Lower lobe of right lung (tissue), 2 donors: ENCODE results near the gene FAM174A. TPM values are rescaled to one million over a fixed set of nuclear protein-coding genes. Genes with fewer than 3 reads are reported as not detected.

Experiments
- ATAC-seq, 2 donors: fragments of 200-7000 bp; cut with Tn5 transposase; one replicate each; pipeline ENCODE4 v1.9.1; 2020 to 2022; ENCODE audit warnings: mild to moderate bottlenecking in 2 of 2, moderate library complexity in 2 of 2
- DNase-seq: peaks from one replicate; pipeline ENCODE4 v3.0.0-alpha.2; 2020
- H3K27ac ChIP-seq: fragments of 200-600 bp; one replicate; pipeline ENCODE4 v1.8.0; 2022
- H3K27me3 ChIP-seq: fragments of 200-600 bp; one replicate; pipeline ENCODE4 v1.8.0; 2022; ENCODE audit warnings: low read depth
- H3K36me3 ChIP-seq: fragments of 200-600 bp; one replicate; pipeline ENCODE4 v1.8.0; 2022; ENCODE audit warnings: mild to moderate bottlenecking
- H3K4me1 ChIP-seq: fragments of 200-600 bp; one replicate; pipeline ENCODE4 v1.8.0; 2022
- H3K4me3 ChIP-seq: fragments of 200-600 bp; one replicate; pipeline ENCODE4 v1.8.0; 2022; ENCODE audit warnings: mild to moderate bottlenecking
- H3K9me3 ChIP-seq: fragments of 200-600 bp; one replicate; pipeline ENCODE4 v1.8.0; 2022
- intact Hi-C: fragments of 100-400 bp; cut with DNase I; formaldehyde crosslinking; loops from one replicate; pipeline ENCODE4 v1.11.0; 2022
- long read RNA-seq: library from polyadenylated mRNA; unstranded; transcript quantifications from one replicate; pipeline ENCODE4 v2.0.0, GENCODE V29; 2021
- total RNA-seq: library from RNA; stranded (reverse); fragmentation: NEBNext Ultra II Directional; extraction: Animal tissue kit (Norgen Biotek cat#: 25700); gene quantifications from one replicate; pipeline ENCODE4 v1.2.1, GENCODE V29; 2021
- TF ChIP-seq, protein P1 (sequence below): fragments of 200-600 bp; IDR thresholded peaks from one replicate; pipeline ENCODE4 v1.8.0; 2022; ENCODE audit warnings: antibody characterized with exemption, mild to moderate bottlenecking
- donor health status: DM: no; HTN: yes; CAD: no; lungs with severe emphysema.

Gene FAM174A
- 20.5 TPM for total RNA-seq
- long read RNA-seq, transcript FAM174A-201 (3 exons, 1,356 nt), result major isoform, 30 of 35 reads
- long read RNA-seq, partial matches to known transcripts, result 2 of 35 reads
- long read RNA-seq, other reads (novel, unspliced or antisense), result 3 of 35 reads

DNA sequence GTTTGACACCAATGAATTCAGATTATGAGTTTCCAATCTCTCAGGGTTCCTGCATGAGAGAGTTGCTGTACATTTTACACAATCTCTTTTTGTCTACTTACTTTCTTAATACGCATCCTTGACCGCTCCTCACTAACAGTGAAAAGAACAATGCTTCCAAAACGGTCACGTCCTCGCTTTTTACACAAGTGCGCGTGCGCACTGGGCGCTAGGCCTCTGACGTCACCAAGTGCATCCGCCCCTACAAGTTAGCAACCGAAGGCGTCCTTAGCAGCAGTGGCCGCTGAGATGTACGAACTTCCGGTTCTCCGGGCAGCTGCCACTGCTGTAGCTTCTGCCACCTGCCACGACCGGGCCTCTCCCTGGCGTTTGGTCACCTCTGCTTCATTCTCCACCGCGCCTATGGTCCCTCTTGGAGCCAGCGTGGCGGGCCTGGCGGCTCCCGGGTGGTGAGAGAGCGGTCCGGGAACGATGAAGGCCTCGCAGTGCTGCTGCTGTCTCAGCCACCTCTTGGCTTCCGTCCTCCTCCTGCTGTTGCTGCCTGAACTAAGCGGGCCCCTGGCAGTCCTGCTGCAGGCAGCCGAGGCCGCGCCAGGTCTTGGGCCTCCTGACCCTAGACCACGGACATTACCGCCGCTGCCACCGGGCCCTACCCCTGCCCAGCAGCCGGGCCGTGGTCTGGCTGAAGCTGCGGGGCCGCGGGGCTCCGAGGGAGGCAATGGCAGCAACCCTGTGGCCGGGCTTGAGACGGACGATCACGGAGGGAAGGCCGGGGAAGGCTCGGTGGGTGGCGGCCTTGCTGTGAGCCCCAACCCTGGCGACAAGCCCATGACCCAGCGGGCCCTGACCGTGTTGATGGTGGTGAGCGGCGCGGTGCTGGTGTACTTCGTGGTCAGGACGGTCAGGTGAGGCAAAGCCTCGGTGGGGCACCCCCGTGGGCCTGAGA, at the start of gene FAM174A:
Gene FAM174A (plus strand): TSS at position 315 of the 946 bp plus-strand sequence. CDS start 157 bp downstream, at position 472.
- DNase-seq (peak; percentile 96), ATAC-seq (peak; percentile 98 to 99)
- Histone ChIP-seq H3K36me3 (no peaks in the 10 kb centered on the region), H3K4me1 (peaks cover 21% of the 10 kb centered on the region), H3K4me3 (peak within 1 kb of the TSS; percentile 88), H3K9me3 (peaks cover 13% of the 10 kb centered on the region), H3K27me3 (no peaks in the 10 kb centered on the region), H3K27ac (peak within 1 kb of the TSS; percentile 94)
- TF ChIP-seq, protein P1, sequence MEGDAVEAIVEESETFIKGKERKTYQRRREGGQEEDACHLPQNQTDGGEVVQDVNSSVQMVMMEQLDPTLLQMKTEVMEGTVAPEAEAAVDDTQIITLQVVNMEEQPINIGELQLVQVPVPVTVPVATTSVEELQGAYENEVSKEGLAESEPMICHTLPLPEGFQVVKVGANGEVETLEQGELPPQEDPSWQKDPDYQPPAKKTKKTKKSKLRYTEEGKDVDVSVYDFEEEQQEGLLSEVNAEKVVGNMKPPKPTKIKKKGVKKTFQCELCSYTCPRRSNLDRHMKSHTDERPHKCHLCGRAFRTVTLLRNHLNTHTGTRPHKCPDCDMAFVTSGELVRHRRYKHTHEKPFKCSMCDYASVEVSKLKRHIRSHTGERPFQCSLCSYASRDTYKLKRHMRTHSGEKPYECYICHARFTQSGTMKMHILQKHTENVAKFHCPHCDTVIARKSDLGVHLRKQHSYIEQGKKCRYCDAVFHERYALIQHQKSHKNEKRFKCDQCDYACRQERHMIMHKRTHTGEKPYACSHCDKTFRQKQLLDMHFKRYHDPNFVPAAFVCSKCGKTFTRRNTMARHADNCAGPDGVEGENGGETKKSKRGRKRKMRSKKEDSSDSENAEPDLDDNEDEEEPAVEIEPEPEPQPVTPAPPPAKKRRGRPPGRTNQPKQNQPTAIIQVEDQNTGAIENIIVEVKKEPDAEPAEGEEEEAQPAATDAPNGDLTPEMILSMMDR, result no peak
- intact Hi-C loops, result no loop called here

DNA sequence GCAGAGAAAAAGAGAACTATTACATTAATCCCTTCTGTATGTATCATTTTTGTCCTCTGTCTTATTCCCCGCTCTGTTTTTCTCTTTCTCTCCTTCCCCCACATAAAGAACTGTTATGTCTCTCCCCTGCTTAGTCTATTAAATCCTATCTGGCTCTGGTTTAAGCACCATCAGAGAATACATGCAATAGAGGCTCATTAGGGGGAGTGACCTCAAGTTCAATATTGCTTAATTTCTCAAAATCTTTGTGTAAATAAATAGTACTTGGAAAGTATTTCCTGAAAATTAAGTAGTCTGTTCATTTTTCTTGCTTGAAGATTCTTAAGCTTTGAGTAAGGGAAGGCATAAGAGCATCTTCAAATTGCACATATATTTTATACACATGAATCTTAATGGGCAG, 41.2 kb upstream of the FAM174A start:
- intact Hi-C loops, result no loop called here
- H3K27ac ChIP-seq, result no peak overlapping the region
- H3K36me3 ChIP-seq, result no peaks in the 10 kb centered on the region
- H3K4me3 ChIP-seq, result no peak overlapping the region
- TF ChIP-seq, protein P1, result no peak
- DNase-seq (no peak), ATAC-seq (no peak)
- H3K4me1 ChIP-seq, result no peaks in the 10 kb centered on the region
- H3K9me3 ChIP-seq, result no peaks in the 10 kb centered on the region
- H3K27me3 ChIP-seq, result no peaks in the 10 kb centered on the region

DNA sequence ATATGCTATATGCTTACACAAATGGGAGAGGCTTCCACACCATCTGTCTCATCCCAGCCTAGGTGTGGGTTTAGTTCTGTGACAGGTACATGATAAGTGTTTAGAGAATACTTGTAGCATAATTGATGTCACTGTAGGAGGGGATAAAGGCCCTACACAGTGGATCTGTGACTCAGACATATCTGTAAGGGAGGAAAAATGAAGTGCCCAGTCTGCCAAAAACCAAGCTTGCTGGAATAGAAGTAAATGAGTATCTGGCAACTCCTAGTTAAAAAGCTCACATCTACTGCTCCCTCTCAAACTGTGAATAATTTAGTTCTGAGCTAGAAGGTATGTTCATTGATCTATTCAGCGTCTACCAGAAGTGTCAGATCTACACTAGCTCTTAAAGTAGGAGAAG, 38.9 kb upstream of the FAM174A start:
- Histone ChIP-seq H3K4me1 (no peaks in the 10 kb centered on the region), H3K4me3 (no peak overlapping the region), H3K27ac (no peak overlapping the region), H3K9me3 (no peaks in the 10 kb centered on the region), H3K36me3 (no peaks in the 10 kb centered on the region), H3K27me3 (no peaks in the 10 kb centered on the region)
- DNase-seq, result no peak
- intact Hi-C loops, result no loop called here
- peak in 1 of 2 donors; percentile 44 for ATAC-seq
- TF ChIP-seq, protein P1, result no peak

DNA sequence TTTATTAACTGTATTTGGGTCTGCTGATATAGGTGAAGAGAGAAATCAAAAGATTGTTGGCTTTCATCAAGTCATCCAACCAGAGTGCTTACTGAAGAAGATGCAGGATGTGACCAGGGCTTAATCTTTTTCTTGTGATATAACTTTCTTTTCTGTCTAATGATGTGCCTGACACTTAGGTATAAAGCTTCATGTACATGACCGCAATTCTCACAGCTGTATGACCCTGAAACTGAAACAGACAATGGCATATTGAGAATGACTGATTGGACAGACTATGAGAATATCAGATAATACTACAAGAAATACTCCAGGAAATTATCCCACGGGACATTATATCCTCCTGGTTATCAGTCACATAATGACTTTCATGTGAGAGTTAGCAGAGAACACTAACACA, 32.5 kb upstream of the FAM174A start:
- ATAC-seq (no peak), DNase-seq (no peak)
- no peaks in the 10 kb centered on the region for H3K36me3 ChIP-seq
- no peaks in the 10 kb centered on the region for H3K27me3 ChIP-seq
- H3K9me3 ChIP-seq, result no peaks in the 10 kb centered on the region
- H3K27ac ChIP-seq, result no peak overlapping the region
- no peak overlapping the region for H3K4me3 ChIP-seq
- intact Hi-C loops, result no loop called here
- no peaks in the 10 kb centered on the region for H3K4me1 ChIP-seq
- TF ChIP-seq, protein P1, result no peak

DNA sequence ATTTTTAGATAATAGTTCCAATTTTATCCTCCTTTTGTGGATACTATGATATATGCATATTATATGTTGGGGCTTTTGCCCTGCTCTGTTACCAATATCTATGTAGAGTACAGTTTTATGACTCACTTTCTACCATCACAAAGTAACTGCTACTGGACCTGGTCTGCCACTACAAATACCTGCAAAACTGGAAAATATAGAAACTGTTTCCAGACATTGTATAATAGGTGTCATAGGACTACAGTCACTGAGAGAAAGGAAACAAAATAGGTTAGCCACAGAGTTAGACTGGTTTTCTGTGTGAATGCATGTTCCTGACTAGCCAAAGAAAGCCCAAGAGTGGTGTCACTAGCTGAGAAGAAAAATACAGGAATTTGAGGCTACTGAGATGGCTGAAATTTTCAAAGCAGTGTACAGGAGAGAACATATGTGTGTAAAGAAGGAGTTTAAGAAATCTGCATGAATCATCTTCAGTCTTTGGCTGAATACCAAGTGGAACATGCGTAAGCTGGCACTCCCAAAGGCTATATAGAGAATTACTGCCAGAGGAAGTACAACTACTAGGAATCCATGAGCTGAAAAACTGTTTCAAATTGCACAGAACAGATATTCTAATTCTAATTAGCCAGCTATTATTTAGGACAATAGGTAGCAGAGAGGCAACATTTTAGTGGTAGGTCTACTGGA, 29.0 kb upstream of the FAM174A start:
- Histone ChIP-seq H3K4me3 (no peak overlapping the region), H3K27me3 (no peaks in the 10 kb centered on the region), H3K36me3 (no peaks in the 10 kb centered on the region), H3K4me1 (no peaks in the 10 kb centered on the region), H3K27ac (no peak overlapping the region), H3K9me3 (no peaks in the 10 kb centered on the region)
- ATAC-seq, result peak in 1 of 2 donors; percentile 57
- intact Hi-C loops, result no loop called here
- no peak for DNase-seq
- TF ChIP-seq, protein P1, result no peak
